DOHH2 (cell line): Measurements from ENCODE around the gene STARD13.

Source experiments
- H3F3A ChIP-seq: fragments of 200-600 bp; sonication (generic), shearing (Covaris generic); 2 replicates; pipeline ENCODE4 v1.6.0; 2016; ENCODE audit warnings: antibody characterized with exemption, mild to moderate bottlenecking; ENCODE audit not compliant: control insufficient read depth, insufficient read depth
- H3K27ac ChIP-seq: fragments of 200-600 bp; sonication (generic); 2 replicates; pipeline ENCODE4 v1.5.1; 2014; ENCODE audit warnings: low read depth, mild to moderate bottlenecking, low read length, moderate library complexity
- H3K27me3 ChIP-seq: fragments of 200-600 bp; sonication (generic); 2 replicates; pipeline ENCODE4 v1.6.1; 2014; ENCODE audit warnings: mild to moderate bottlenecking, low read length, mixed read lengths; ENCODE audit not compliant: control insufficient read depth
- H3K36me3 ChIP-seq: fragments of 200-600 bp; sonication (generic); 2 replicates; pipeline ENCODE4 v1.6.1; 2014; ENCODE audit warnings: mild to moderate bottlenecking, low read length, moderate library complexity, mixed read lengths; ENCODE audit not compliant: control insufficient read depth
- H3K4me1 ChIP-seq: fragments of 200-600 bp; sonication (generic); 2 replicates; pipeline ENCODE4 v1.6.1; 2014; ENCODE audit warnings: mild to moderate bottlenecking, low read length, mixed read lengths; ENCODE audit not compliant: control insufficient read depth
- H3K4me2 ChIP-seq: fragments of 200-600 bp; sonication (generic); 2 replicates; pipeline ENCODE4 v1.6.0; 2014; ENCODE audit warnings: mild to moderate bottlenecking, low read length, moderate library complexity
- H3K4me3 ChIP-seq: fragments of 200-600 bp; sonication (generic); 2 replicates; pipeline ENCODE4 v1.5.1; 2014; ENCODE audit warnings: mild to moderate bottlenecking, low read length, mixed read lengths
- H3K79me2 ChIP-seq: fragments of 200-600 bp; sonication (generic); 2 replicates; pipeline ENCODE4 v1.6.1; 2014; ENCODE audit warnings: mild to moderate bottlenecking, low read length, mixed read lengths; ENCODE audit not compliant: control insufficient read depth
- H3K9me2 ChIP-seq: fragments of 200-600 bp; sonication (generic); replicated peaks from 2 replicates; pipeline ENCODE4 v1.6.1; 2014; ENCODE audit warnings: mild to moderate bottlenecking, low read length, mixed read lengths; ENCODE audit not compliant: control insufficient read depth
- H3K9me3 ChIP-seq: fragments of 200-600 bp; sonication (generic); 2 replicates; pipeline ENCODE4 v1.6.1; 2014; ENCODE audit warnings: antibody characterized with exemption, low read length, mixed read lengths; ENCODE audit not compliant: control insufficient read depth, insufficient read depth
- H4K20me1 ChIP-seq: fragments of 200-600 bp; sonication (generic); 2 replicates; pipeline ENCODE4 v1.6.0; 2014; ENCODE audit warnings: low read depth, mild to moderate bottlenecking, antibody characterized with exemption, low read length, moderate library complexity; ENCODE audit not compliant: control insufficient read depth, insufficient read depth
- EZH2phosphoT487 ChIP-seq: fragments of 200-600 bp; sonication (generic); IDR thresholded peaks from 2 replicates; pipeline ENCODE4 v1.6.1; 2017; ENCODE audit warnings: borderline replicate concordance, mild to moderate bottlenecking, antibody characterized with exemption, low read length, moderate library complexity, mixed read lengths
- TF ChIP-seq, protein P1 (sequence below): fragments of 200-600 bp; sonication (generic); IDR thresholded peaks from one replicate; pipeline ENCODE4 v1.5.1; 2014; ENCODE audit warnings: antibody characterized with exemption, mild to moderate bottlenecking, low read depth, low read length; ENCODE audit not compliant: poor library complexity, severe bottlenecking

The STARD13 gene

DNA sequence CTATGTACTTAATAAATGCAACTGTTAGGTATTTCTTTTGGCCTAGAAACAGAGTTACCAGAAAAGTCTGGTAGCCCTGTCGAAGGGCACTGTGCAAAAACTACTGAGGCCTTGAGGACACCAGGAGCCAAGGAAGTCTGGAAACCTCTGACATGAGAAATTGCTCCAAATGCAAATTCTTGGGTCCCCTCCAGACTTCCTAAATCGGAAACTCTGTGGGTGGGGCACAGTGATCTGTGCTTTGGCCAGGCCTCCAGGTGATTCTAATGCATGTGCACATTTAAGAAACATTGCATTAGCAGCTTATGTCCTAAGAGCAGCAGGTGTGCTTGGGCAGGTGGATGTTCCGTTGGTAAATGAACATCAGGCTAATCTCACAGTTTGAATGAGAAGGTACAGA, 50.0 kb downstream of the STARD13 start:
- no peaks in the 10 kb centered on the region for H3F3A ChIP-seq
- TF ChIP-seq, protein P1, sequence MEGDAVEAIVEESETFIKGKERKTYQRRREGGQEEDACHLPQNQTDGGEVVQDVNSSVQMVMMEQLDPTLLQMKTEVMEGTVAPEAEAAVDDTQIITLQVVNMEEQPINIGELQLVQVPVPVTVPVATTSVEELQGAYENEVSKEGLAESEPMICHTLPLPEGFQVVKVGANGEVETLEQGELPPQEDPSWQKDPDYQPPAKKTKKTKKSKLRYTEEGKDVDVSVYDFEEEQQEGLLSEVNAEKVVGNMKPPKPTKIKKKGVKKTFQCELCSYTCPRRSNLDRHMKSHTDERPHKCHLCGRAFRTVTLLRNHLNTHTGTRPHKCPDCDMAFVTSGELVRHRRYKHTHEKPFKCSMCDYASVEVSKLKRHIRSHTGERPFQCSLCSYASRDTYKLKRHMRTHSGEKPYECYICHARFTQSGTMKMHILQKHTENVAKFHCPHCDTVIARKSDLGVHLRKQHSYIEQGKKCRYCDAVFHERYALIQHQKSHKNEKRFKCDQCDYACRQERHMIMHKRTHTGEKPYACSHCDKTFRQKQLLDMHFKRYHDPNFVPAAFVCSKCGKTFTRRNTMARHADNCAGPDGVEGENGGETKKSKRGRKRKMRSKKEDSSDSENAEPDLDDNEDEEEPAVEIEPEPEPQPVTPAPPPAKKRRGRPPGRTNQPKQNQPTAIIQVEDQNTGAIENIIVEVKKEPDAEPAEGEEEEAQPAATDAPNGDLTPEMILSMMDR, result no peak
- no peak for TF ChIP-seq EZH2phosphoT487
- H3K9me3 ChIP-seq, result no peaks in the 10 kb centered on the region
- no peak overlapping the region for H3K4me2 ChIP-seq
- no peaks in the 10 kb centered on the region for H3K36me3 ChIP-seq
- no peaks in the 10 kb centered on the region for H4K20me1 ChIP-seq
- H3K27ac ChIP-seq, result no peak overlapping the region
- H3K4me3 ChIP-seq, result no peak overlapping the region
- H3K4me1 ChIP-seq, result no peaks in the 10 kb centered on the region
- no peaks in the 10 kb centered on the region for H3K9me2 ChIP-seq
- H3K79me2 ChIP-seq, result no peaks in the 10 kb centered on the region
- no peaks in the 10 kb centered on the region for H3K27me3 ChIP-seq

DNA sequence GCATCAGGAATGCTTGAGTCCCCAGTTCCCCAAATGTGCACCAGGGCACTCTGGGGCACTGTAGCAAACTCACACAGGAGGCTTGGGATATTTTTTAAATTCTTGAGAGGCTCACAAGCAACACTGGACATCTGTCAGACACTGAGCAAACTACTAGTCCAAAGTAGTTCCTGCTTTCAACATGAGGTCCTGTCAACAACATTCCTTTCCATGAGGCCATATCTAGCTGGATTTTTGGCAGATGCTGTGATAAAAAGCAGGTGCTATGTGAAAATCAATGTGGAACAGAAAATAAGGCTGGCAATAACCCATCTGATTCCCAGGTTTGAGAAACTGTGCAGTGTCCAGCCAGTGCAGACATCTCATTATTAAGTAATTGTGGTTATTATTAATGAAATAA, 50.5 kb downstream of the STARD13 start:
- no peaks in the 10 kb centered on the region for H3K4me1 ChIP-seq
- no peaks in the 10 kb centered on the region for H3K36me3 ChIP-seq
- no peaks in the 10 kb centered on the region for H3K9me2 ChIP-seq
- no peaks in the 10 kb centered on the region for H3F3A ChIP-seq
- H3K9me3 ChIP-seq, result no peaks in the 10 kb centered on the region
- no peak for TF ChIP-seq EZH2phosphoT487
- TF ChIP-seq, protein P1, result no peak
- no peak overlapping the region for H3K4me2 ChIP-seq
- H3K27ac ChIP-seq, result no peak overlapping the region
- H3K27me3 ChIP-seq, result no peaks in the 10 kb centered on the region
- no peaks in the 10 kb centered on the region for H4K20me1 ChIP-seq
- H3K4me3 ChIP-seq, result no peak overlapping the region
- no peaks in the 10 kb centered on the region for H3K79me2 ChIP-seq

GRCh38 chr13:33233547-33233946, 52.0 kb downstream of the STARD13 start:
- H3K27me3 ChIP-seq, result no peaks in the 10 kb centered on the region
- no peak overlapping the region for H3K4me2 ChIP-seq
- no peaks in the 10 kb centered on the region for H3F3A ChIP-seq
- H3K27ac ChIP-seq, result no peak overlapping the region
- no peaks in the 10 kb centered on the region for H3K36me3 ChIP-seq
- H3K9me2 ChIP-seq, result no peaks in the 10 kb centered on the region
- H4K20me1 ChIP-seq, result no peaks in the 10 kb centered on the region
- H3K79me2 ChIP-seq, result no peaks in the 10 kb centered on the region
- no peaks in the 10 kb centered on the region for H3K4me1 ChIP-seq
- no peak for TF ChIP-seq EZH2phosphoT487
- TF ChIP-seq, protein P1, result no peak
- no peak overlapping the region for H3K4me3 ChIP-seq
- H3K9me3 ChIP-seq, result no peaks in the 10 kb centered on the region

GRCh38 chr13:33232883-33233282, 52.7 kb downstream of the STARD13 start:
- H3K4me1 ChIP-seq, result no peaks in the 10 kb centered on the region
- no peak overlapping the region for H3K27ac ChIP-seq
- no peaks in the 10 kb centered on the region for H4K20me1 ChIP-seq
- no peaks in the 10 kb centered on the region for H3K36me3 ChIP-seq
- H3K79me2 ChIP-seq, result no peaks in the 10 kb centered on the region
- H3K9me2 ChIP-seq, result no peaks in the 10 kb centered on the region
- H3K9me3 ChIP-seq, result no peaks in the 10 kb centered on the region
- H3K4me2 ChIP-seq, result no peak overlapping the region
- no peaks in the 10 kb centered on the region for H3K27me3 ChIP-seq
- TF ChIP-seq, protein P1, result no peak
- no peak for TF ChIP-seq EZH2phosphoT487
- no peak overlapping the region for H3K4me3 ChIP-seq
- no peaks in the 10 kb centered on the region for H3F3A ChIP-seq
